ENCODE data around the gene CITED2. TPM values are rescaled to one million over a fixed set of nuclear protein-coding genes. Genes with fewer than 3 reads are reported as not detected.

Gene CITED2
- total and polyA plus RNA-seq, 2 of the 8 experiments (the other 6 are each of a cell fraction or from before 2014, with no cell fraction given), result 89.1 to 115 TPM

DNA sequence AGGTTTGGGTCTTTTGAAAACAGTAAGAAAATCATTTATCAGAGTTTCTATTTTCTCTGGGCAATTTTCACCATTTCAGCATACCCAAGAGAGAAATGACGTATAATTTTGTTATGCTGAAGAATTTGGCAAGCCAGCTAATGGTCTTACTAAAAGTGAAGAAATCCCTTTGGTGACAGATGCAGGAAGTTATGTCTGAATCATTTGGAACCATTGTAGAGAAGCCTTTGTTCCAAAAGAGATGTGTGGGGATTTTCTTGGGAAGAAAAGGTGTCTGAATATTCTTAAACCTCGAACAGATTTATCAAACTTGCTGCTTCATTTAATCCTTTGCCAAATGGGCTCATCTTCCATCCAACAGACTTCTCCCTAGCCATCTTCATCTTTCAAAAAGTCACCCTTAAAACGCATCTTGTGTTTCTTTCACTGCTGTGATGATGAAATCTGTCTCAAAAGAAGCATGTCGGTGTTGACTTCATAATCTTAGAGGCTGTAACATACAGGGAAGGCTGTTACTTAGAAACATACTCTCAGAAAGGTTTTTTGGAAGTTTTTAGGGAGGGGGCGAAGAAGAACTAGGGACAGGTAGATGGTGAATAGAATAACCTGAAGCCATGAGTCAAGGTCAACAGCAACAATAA, 39.5 kb downstream of the CITED2 start (continued):
- TF ChIP-seq, protein P1, sequence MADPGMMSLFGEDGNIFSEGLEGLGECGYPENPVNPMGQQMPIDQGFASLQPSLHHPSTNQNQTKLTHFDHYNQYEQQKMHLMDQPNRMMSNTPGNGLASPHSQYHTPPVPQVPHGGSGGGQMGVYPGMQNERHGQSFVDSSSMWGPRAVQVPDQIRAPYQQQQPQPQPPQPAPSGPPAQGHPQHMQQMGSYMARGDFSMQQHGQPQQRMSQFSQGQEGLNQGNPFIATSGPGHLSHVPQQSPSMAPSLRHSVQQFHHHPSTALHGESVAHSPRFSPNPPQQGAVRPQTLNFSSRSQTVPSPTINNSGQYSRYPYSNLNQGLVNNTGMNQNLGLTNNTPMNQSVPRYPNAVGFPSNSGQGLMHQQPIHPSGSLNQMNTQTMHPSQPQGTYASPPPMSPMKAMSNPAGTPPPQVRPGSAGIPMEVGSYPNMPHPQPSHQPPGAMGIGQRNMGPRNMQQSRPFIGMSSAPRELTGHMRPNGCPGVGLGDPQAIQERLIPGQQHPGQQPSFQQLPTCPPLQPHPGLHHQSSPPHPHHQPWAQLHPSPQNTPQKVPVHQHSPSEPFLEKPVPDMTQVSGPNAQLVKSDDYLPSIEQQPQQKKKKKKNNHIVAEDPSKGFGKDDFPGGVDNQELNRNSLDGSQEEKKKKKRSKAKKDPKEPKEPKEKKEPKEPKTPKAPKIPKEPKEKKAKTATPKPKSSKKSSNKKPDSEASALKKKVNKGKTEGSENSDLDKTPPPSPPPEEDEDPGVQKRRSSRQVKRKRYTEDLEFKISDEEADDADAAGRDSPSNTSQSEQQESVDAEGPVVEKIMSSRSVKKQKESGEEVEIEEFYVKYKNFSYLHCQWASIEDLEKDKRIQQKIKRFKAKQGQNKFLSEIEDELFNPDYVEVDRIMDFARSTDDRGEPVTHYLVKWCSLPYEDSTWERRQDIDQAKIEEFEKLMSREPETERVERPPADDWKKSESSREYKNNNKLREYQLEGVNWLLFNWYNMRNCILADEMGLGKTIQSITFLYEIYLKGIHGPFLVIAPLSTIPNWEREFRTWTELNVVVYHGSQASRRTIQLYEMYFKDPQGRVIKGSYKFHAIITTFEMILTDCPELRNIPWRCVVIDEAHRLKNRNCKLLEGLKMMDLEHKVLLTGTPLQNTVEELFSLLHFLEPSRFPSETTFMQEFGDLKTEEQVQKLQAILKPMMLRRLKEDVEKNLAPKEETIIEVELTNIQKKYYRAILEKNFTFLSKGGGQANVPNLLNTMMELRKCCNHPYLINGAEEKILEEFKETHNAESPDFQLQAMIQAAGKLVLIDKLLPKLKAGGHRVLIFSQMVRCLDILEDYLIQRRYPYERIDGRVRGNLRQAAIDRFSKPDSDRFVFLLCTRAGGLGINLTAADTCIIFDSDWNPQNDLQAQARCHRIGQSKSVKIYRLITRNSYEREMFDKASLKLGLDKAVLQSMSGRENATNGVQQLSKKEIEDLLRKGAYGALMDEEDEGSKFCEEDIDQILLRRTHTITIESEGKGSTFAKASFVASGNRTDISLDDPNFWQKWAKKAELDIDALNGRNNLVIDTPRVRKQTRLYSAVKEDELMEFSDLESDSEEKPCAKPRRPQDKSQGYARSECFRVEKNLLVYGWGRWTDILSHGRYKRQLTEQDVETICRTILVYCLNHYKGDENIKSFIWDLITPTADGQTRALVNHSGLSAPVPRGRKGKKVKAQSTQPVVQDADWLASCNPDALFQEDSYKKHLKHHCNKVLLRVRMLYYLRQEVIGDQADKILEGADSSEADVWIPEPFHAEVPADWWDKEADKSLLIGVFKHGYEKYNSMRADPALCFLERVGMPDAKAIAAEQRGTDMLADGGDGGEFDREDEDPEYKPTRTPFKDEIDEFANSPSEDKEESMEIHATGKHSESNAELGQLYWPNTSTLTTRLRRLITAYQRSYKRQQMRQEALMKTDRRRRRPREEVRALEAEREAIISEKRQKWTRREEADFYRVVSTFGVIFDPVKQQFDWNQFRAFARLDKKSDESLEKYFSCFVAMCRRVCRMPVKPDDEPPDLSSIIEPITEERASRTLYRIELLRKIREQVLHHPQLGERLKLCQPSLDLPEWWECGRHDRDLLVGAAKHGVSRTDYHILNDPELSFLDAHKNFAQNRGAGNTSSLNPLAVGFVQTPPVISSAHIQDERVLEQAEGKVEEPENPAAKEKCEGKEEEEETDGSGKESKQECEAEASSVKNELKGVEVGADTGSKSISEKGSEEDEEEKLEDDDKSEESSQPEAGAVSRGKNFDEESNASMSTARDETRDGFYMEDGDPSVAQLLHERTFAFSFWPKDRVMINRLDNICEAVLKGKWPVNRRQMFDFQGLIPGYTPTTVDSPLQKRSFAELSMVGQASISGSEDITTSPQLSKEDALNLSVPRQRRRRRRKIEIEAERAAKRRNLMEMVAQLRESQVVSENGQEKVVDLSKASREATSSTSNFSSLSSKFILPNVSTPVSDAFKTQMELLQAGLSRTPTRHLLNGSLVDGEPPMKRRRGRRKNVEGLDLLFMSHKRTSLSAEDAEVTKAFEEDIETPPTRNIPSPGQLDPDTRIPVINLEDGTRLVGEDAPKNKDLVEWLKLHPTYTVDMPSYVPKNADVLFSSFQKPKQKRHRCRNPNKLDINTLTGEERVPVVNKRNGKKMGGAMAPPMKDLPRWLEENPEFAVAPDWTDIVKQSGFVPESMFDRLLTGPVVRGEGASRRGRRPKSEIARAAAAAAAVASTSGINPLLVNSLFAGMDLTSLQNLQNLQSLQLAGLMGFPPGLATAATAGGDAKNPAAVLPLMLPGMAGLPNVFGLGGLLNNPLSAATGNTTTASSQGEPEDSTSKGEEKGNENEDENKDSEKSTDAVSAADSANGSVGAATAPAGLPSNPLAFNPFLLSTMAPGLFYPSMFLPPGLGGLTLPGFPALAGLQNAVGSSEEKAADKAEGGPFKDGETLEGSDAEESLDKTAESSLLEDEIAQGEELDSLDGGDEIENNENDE (IDR thresholded peaks at IDR 0.05; ENCODE audit: insufficient replicate concordance, low read length), result no peak
- TF ChIP-seq CBX8 (IDR thresholded peaks at IDR 0.05; ENCODE audit: borderline replicate concordance, low read depth, low read length), result no peak
- no peak for TF ChIP-seq BACH1 (IDR thresholded peaks at IDR 0.05; ENCODE audit: low read length)
- no peak for TF ChIP-seq CREB1 (IDR thresholded peaks at IDR 0.05)
- TF ChIP-seq POLR2AphosphoS5 (IDR thresholded peaks at IDR 0.05; ENCODE audit: low read depth, low read length), result no peak
- no peak for TF ChIP-seq YY1 (IDR thresholded peaks at IDR 0.05; ENCODE audit: low read depth, low read length)
- TF ChIP-seq TEAD4 (IDR thresholded peaks at IDR 0.05; ENCODE audit: low read depth, low read length), result no peak
- no peak for TF ChIP-seq RAD21 (IDR thresholded peaks at IDR 0.05 in 1 of 2, conservative IDR thresholded peaks at IDR 0.05 in 1 of 2; ENCODE audit: low read depth in 2 of 2, low read length in 2 of 2)
- no peak for TF ChIP-seq RFX5 (IDR thresholded peaks at IDR 0.05; ENCODE audit: borderline replicate concordance, low read depth, low read length)
